ENCODE data around the gene HK3.
"Not testable (repeated sequence)": the region's sequence is repeated elsewhere in the genome, so short reads cannot be mapped to it uniquely, and the experiment has no call there.

HK3 gene

GRCh38 chr5:176883700-176884570 lies 15.2 kb downstream of the HK3 start:
- DNase-seq (ENCODE audit: low spot score): no peak

- no peak for DNase-seq (ENCODE audit: low spot score)
These were observed 16.6 kb downstream of the HK3 start for GRCh38 chr5:176882567-176882903.

GRCh38 chr5:176881816-176882566 lies 17.2 kb downstream of the HK3 start:
- DNase-seq (ENCODE audit: low spot score): no peak

- no peak for DNase-seq (ENCODE audit: low spot score)
These were observed 18.0 kb downstream of the HK3 start for GRCh38 chr5:176881021-176881749.

GRCh38 chr5:176880366-176881020 lies 18.7 kb downstream of the HK3 start:
- DNase-seq (ENCODE audit: low spot score): no peak

GRCh38 chr5:176879663-176880361 lies 19.3 kb downstream of the HK3 start:
- no peak for DNase-seq (ENCODE audit: low spot score)

GRCh38 chr5:176878906-176879662 lies 20.1 kb downstream of the HK3 start:
- no peak for DNase-seq (ENCODE audit: low spot score)

GRCh38 chr5:176878463-176878862 lies 20.7 kb downstream of the HK3 start:
- no peak for DNase-seq (ENCODE audit: low spot score)

- no peak for DNase-seq (ENCODE audit: low spot score)
These were observed 21.3 kb downstream of the HK3 start for GRCh38 chr5:176877793-176878331.

GRCh38 chr5:176876506-176877431 lies 22.4 kb downstream of the HK3 start:
- DNase-seq (ENCODE audit: low spot score): no peak

- DNase-seq (ENCODE audit: low spot score): no peak
These were observed 23.2 kb downstream of the HK3 start for GRCh38 chr5:176875783-176876505.

GRCh38 chr5:176875014-176875550 lies 24.1 kb downstream of the HK3 start:
- DNase-seq (ENCODE audit: low spot score): no peak

GRCh38 chr5:176874198-176874780 lies 24.9 kb downstream of the HK3 start:
- no peak for DNase-seq (ENCODE audit: low spot score)

- DNase-seq (ENCODE audit: low spot score): no peak
These were observed 25.5 kb downstream of the HK3 start for GRCh38 chr5:176873541-176874172.

- DNase-seq (ENCODE audit: low spot score): not testable (repeated sequence)
These were observed 26.1 kb downstream of the HK3 start for GRCh38 chr5:176873011-176873410.

- DNase-seq (ENCODE audit: low spot score): not testable (repeated sequence)
These were observed 26.6 kb downstream of the HK3 start for GRCh38 chr5:176872586-176872985.

GRCh38 chr5:176870644-176871043 lies 28.5 kb downstream of the HK3 start:
- DNase-seq (ENCODE audit: low spot score): not testable (repeated sequence)
